Stimulated activated CD8-positive, alpha-beta memory T cell treated with anti-CD3 and anti-CD28 coated beads, Interleukin-12 subunit alpha, Interleukin-12 subunit beta, amount 100 ng/mL, for 1 hour (primary cell): ENCODE measurements around the gene FAM163B.

Experiments
- DNase-seq: peaks from one replicate; pipeline ENCODE4 v3.0.0-alpha.2; 2020; ENCODE audit warnings: low read depth

FAM163B gene

GRCh38 chr9:133615606-133616188 is 6.5 kb upstream of the FAM163B start:
- DNase-seq: no peak

- DNase-seq: no peak
Observed at GRCh38 chr9:133615186-133615585, 6.0 kb upstream of the FAM163B start.

- no peak for DNase-seq
Observed at GRCh38 chr9:133614678-133615077, 5.5 kb upstream of the FAM163B start.

GRCh38 chr9:133614056-133614455 is 4.9 kb upstream of the FAM163B start:
- DNase-seq: no peak

GRCh38 chr9:133613432-133613831 is 4.2 kb upstream of the FAM163B start:
- DNase-seq: no peak

GRCh38 chr9:133612816-133613215 is 3.6 kb upstream of the FAM163B start:
- DNase-seq: no peak

- DNase-seq: no peak
Observed at GRCh38 chr9:133612051-133612450, 2.9 kb upstream of the FAM163B start.

GRCh38 chr9:133610845-133611244 is 1.7 kb upstream of the FAM163B start:
- no peak for DNase-seq

- no peak for DNase-seq
Observed at GRCh38 chr9:133608889-133609288, 300 bp downstream of the FAM163B start.

- DNase-seq: no peak
Observed at GRCh38 chr9:133608382-133608781, 807 bp downstream of the FAM163B start.

GRCh38 chr9:133607976-133608375 is 1.2 kb downstream of the FAM163B start:
- DNase-seq: no peak

- DNase-seq: no peak
Observed at GRCh38 chr9:133607381-133607780, 1.8 kb downstream of the FAM163B start.

- no peak for DNase-seq
Observed at GRCh38 chr9:133606708-133607025, 2.5 kb downstream of the FAM163B start.

- DNase-seq: no peak
Observed at GRCh38 chr9:133605856-133606707, 3.1 kb downstream of the FAM163B start.

- no peak for DNase-seq
Observed at GRCh38 chr9:133605446-133605845, 3.7 kb downstream of the FAM163B start.

GRCh38 chr9:133604856-133605255 is 4.3 kb downstream of the FAM163B start:
- no peak for DNase-seq

- DNase-seq: peak; percentile 33
Observed at GRCh38 chr9:133604214-133604613, 5.0 kb downstream of the FAM163B start.

GRCh38 chr9:133603135-133603927 is 5.9 kb downstream of the FAM163B start:
- no peak for DNase-seq

- DNase-seq: no peak
Observed at GRCh38 chr9:133602277-133602676, 6.9 kb downstream of the FAM163B start.

GRCh38 chr9:133601746-133602145 is 7.4 kb downstream of the FAM163B start:
- DNase-seq: no peak

GRCh38 chr9:133600739-133601138 is 8.4 kb downstream of the FAM163B start:
- DNase-seq: no peak

GRCh38 chr9:133599470-133600173 is 9.6 kb downstream of the FAM163B start:
- DNase-seq: no peak
